Neural crest cell (in vitro differentiated cells): ENCODE measurements around the gene PPFIBP1. TPM values are rescaled to one million over a fixed set of nuclear protein-coding genes. Genes with fewer than 3 reads are reported as not detected.

Experiments
- DNase-seq: peaks from one replicate; pipeline ENCODE4 v3.0.0; 2021; ENCODE audit warnings: low read depth, mixed read lengths, low spot score
- H3K27ac Mint-ChIP-seq: one replicate; pipeline ENCODE4 v1.8.0; 2021; ENCODE audit warnings: mild to moderate bottlenecking, mixed read lengths; ENCODE audit not compliant: unreplicated experiment
- H3K27me3 Mint-ChIP-seq: 2 replicates; pipeline ENCODE4 v1.8.0; 2021; ENCODE audit warnings: low read depth, mild to moderate bottlenecking, mixed read lengths
- H3K36me3 Mint-ChIP-seq: 2 replicates; pipeline ENCODE4 v1.8.0; 2021; ENCODE audit warnings: low read depth, mild to moderate bottlenecking, mixed read lengths
- H3K4me1 Mint-ChIP-seq: 2 replicates; pipeline ENCODE4 v1.8.0; 2021; ENCODE audit warnings: mixed read lengths
- H3K4me3 Mint-ChIP-seq: one replicate; pipeline ENCODE4 v1.8.0; 2021; ENCODE audit warnings: mild to moderate bottlenecking, mixed read lengths
- H3K9me3 Mint-ChIP-seq: 2 replicates; pipeline ENCODE4 v1.8.0; 2021; ENCODE audit warnings: mixed read lengths
- total RNA-seq: library from RNA; stranded (reverse); gene quantifications from 2 replicates; pipeline ENCODE4 v1.2.1, GENCODE V29; 2021
- TF ChIP-seq, protein P1 (sequence below): fragments of 200-600 bp; sonication (generic); conservative IDR thresholded peaks from 2 replicates; pipeline ENCODE4 v1.5.0; 2021; ENCODE audit warnings: antibody characterized with exemption, mild to moderate bottlenecking

Gene PPFIBP1
- total RNA-seq, 1 donor from 2014 or later = 47.5 TPM

DNA sequence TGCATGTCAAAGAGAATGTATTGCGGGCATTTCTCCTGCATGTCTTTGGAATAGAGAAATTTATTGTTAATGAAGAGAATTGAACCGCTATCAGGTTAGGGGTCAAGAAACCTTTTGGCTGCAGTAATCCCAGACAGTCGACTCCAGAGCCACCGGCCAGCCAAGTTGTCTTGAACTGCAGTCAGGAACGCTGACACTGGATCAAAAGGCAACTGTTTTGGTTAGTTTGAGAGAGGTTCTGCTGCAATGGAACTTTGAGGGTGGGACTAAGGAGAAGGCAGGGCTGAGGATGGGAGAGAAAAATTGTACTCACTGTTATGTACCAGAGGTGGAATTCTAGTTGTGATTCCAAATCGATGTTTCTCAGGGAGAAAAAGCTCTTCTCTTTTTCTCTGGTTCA lies 28.2 kb downstream of the PPFIBP1 start:
- H3K27me3 Mint-ChIP-seq = no peaks in the 10 kb centered on the region
- H3K9me3 Mint-ChIP-seq = no peaks in the 10 kb centered on the region
- peaks cover 75% of the 10 kb centered on the region for H3K4me1 Mint-ChIP-seq
- peak overlapping the region; percentile 83 for H3K27ac Mint-ChIP-seq
- H3K4me3 Mint-ChIP-seq = peak overlapping the region; percentile 50
- TF ChIP-seq, protein P1, sequence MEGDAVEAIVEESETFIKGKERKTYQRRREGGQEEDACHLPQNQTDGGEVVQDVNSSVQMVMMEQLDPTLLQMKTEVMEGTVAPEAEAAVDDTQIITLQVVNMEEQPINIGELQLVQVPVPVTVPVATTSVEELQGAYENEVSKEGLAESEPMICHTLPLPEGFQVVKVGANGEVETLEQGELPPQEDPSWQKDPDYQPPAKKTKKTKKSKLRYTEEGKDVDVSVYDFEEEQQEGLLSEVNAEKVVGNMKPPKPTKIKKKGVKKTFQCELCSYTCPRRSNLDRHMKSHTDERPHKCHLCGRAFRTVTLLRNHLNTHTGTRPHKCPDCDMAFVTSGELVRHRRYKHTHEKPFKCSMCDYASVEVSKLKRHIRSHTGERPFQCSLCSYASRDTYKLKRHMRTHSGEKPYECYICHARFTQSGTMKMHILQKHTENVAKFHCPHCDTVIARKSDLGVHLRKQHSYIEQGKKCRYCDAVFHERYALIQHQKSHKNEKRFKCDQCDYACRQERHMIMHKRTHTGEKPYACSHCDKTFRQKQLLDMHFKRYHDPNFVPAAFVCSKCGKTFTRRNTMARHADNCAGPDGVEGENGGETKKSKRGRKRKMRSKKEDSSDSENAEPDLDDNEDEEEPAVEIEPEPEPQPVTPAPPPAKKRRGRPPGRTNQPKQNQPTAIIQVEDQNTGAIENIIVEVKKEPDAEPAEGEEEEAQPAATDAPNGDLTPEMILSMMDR = no peak
- DNase-seq = no peak
- H3K36me3 Mint-ChIP-seq = peaks cover 2% of the 10 kb centered on the region

DNA sequence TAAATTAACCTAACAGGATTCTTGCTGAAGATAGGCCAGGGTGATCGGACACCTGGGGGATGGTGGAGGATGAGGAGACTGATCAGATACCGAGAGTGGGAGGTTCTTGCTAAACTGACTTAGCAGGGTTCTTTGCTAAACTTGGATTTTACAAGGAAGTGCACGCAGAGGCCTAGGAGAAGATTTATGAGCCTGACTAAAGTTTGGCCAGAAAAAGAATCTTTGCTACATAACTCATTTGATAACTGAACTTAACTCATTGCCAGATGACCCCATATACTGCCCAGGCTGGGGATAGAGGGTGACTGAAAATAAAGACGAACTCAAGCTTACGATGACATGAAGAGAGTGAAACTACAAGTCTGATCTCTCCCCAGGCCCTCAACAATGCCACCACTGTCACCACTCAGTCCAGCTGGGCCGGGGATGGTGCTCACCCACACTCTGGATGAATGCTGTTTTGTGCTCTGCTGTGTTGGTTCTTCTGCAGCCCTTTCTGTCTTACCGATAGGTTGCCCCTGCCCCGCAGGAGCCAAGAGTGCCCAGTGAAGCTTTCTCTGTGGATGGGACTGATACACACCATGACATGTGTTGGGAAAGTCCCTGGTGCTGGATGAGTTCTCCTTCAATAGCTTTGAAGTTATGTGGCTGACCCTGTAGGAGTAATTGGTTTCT lies 29.0 kb downstream of the PPFIBP1 start:
- H3K36me3 Mint-ChIP-seq = peaks cover 2% of the 10 kb centered on the region
- no peaks in the 10 kb centered on the region for H3K27me3 Mint-ChIP-seq
- H3K27ac Mint-ChIP-seq = peak overlapping the region; percentile 83
- no peaks in the 10 kb centered on the region for H3K9me3 Mint-ChIP-seq
- H3K4me1 Mint-ChIP-seq = peaks cover 78% of the 10 kb centered on the region
- peak; percentile 31 for DNase-seq
- H3K4me3 Mint-ChIP-seq = peak overlapping the region; percentile 50
- TF ChIP-seq, protein P1 = no peak

DNA sequence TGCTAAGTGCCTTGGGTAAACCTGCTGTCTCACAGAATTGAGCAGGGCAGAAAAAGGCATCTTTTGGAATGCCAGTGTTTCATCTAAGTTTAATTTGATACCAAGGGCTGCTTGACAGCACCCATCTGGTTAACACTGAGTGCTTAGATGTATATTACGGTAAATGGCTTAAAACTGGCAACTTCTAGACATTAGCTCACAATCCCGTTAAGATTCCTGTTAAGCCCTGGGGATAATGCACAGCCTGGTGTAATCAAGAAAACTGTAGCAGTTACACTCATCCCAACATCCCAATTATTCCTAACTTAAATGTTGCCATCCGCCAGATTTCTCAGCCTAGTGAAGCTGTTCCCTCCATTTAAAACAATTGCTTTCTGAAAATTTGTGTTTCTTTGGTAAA lies 29.9 kb downstream of the PPFIBP1 start:
- Mint-ChIP-seq H3K27ac (peak overlapping the region; percentile 52), H3K9me3 (no peaks in the 10 kb centered on the region), H3K4me3 (no peak overlapping the region), H3K27me3 (no peaks in the 10 kb centered on the region), H3K4me1 (peaks cover 74% of the 10 kb centered on the region), H3K36me3 (peaks cover 2% of the 10 kb centered on the region)
- TF ChIP-seq, protein P1 = no peak
- DNase-seq = no peak

GRCh38 chr12:27554421-27555186 lies 30.6 kb downstream of the PPFIBP1 start:
- TF ChIP-seq, protein P1 = no peak
- DNase-seq = no peak
- no peaks in the 10 kb centered on the region for H3K9me3 Mint-ChIP-seq
- peak overlapping the region; percentile 54 for H3K4me3 Mint-ChIP-seq
- peaks cover 2% of the 10 kb centered on the region for H3K36me3 Mint-ChIP-seq
- H3K27ac Mint-ChIP-seq = peak overlapping the region; percentile 98
- H3K27me3 Mint-ChIP-seq = no peaks in the 10 kb centered on the region
- H3K4me1 Mint-ChIP-seq = peaks cover 67% of the 10 kb centered on the region

DNA sequence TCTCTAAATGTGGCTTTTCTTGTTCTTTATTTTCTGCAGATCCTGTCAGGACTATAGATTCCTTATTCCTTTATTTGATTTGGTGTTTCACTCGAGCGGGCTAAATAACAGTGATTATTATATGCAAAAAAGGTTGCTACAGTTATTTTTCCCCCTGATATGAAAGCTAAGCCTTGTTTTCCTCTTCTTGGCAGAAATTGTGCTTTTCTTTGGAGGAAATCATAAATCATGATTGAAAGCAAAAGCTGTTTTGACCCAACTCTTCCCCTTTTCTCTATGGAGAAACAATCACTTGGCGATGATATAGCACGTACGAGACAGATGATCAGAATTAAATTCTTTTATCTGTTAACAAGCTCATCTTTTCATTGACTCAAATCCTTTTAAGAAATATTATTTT lies 31.4 kb downstream of the PPFIBP1 start:
- peaks cover 65% of the 10 kb centered on the region for H3K4me1 Mint-ChIP-seq
- peak overlapping the region; percentile 98 for H3K27ac Mint-ChIP-seq
- no peak for DNase-seq
- no peaks in the 10 kb centered on the region for H3K27me3 Mint-ChIP-seq
- peak overlapping the region; percentile 54 for H3K4me3 Mint-ChIP-seq
- H3K36me3 Mint-ChIP-seq = peaks cover 2% of the 10 kb centered on the region
- H3K9me3 Mint-ChIP-seq = no peaks in the 10 kb centered on the region
- TF ChIP-seq, protein P1 = no peak
